GM18870 (cell line): Measurements from ENCODE around the gene DMTF1.
A peak's percentile ranks its signal among the peaks of the same experiment; 100 is the strongest.
"Not testable (repeated sequence)": the region's sequence is repeated elsewhere in the genome, so short reads cannot be mapped to it uniquely, and the experiment has no call there.

Source experiments
- ATAC-seq: cut with Tn5 transposase; IDR thresholded peaks from one replicate; pipeline ENCODE4 v1.9.1; 2021; ENCODE audit warnings: moderate library complexity; ENCODE audit not compliant: unreplicated experiment

DMTF1 gene

DNA sequence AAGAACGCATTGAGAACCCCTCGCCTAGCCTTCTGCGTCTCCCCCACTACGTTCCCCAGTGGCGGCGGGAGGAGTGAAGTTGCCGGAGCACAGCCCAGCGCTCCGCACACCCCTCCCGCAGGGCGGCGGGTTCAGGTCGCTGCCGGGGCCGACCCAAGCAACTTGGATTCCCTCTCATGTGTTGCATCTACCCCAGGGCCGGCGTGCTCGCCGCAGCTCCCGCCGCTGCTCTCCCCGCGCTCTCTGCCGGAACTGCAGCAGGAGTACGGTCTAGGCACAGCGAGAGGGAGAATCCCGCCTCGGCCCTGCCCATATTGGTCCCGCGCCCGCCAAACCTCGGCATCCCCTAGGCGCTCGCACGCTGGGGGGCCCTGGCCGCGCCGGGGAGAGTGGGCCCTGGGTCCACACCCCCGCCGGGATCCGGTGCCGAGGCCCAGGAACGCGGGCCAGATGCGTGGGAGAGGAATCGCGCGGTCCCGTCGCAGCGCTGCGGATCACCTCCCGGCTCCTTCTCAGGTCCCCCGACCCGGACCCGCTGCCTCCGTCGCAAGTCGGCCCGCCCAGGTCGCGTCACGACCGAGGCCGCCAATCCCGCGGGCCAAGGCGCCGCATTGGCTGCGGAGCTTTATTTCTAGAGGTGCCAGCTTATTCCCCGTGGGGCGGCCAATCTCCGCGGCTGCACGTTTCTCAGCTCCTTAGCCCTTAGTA lies 67.9 kb downstream of the DMTF1 start:
- peak; percentile 14 for ATAC-seq

DNA sequence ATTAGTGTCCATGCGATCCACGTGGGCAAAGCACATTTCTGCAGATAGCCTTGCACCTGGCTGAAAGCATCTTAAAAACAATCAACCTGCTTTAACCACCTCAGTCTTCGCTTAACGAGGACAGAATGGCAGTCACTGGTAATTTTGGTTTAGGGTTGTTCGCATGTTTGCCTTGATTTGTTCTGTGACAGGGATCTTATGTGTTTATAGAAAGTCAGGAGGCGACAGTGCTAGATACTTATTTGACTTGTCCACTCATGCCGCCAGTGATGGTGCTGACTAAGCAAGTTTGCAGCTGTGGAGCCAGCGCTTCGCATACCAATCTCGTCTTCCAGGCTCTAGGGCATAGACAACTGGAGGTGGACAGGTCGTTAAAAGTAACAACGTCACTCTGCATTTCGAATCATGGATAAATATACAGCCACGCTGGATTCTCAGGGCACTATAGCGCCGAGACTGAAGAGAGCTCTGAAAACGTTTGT lies 68.5 kb downstream of the DMTF1 start:
- no peak for ATAC-seq

DNA sequence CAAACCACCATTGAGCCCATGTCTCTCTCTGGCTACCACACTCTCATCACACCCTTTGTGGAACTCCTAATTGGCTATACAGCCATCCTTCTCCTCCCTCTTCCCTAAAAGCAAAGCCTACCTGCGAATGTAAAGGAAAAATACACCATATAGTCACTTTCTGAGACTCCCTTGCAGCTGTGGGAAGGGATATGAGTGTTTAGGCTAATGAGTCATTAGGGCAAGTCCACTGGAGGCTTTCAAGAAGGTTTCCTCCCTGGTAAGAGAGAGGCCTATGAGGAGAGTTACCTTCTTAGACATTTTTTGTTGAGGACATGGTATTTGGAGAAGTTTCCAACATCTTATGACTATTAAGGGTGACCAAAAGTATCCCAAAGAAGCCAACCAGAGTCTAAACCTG lies 71.4 kb downstream of the DMTF1 start:
- no peak for ATAC-seq

DNA sequence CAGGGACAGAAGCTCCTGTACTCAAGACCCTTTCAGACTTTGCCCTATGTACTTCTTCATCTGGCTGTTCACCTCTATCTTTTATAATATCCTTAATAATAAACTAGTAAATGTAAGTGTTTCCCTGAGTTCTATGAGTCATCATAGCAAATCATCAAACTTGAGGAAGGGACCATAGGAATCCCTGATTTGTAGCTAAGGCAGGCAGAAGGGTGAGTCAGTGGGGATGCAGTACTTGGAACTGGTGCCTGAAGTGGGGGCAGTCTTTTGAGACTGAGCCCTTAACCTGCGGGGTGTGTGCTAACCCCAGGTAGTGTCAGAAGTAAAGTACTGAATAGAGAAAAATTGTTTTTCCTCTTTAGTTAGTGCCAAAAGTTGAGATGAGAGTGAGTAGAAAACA lies 73.4 kb downstream of the DMTF1 start:
- no peak for ATAC-seq

DNA sequence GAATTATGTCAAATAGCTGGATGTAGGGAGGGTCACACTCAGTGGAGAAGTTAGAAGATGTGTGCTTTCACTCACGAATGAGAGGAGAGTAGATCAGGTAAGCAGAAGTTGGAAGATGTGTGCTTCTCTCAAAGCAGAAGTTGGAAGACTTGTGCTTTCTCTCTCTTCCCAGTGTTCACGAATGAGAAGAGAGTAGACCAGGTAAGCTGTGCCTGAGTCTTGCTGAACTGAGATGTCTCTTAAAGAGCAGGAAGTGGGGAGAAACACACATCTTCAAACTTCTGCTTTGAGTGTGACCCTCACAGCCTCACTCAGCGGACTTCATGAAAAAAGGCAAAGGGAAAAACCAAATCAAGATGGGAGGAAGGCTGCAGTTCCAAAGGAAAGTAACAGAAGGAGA lies 74.2 kb downstream of the DMTF1 start:
- no peak for ATAC-seq

DNA sequence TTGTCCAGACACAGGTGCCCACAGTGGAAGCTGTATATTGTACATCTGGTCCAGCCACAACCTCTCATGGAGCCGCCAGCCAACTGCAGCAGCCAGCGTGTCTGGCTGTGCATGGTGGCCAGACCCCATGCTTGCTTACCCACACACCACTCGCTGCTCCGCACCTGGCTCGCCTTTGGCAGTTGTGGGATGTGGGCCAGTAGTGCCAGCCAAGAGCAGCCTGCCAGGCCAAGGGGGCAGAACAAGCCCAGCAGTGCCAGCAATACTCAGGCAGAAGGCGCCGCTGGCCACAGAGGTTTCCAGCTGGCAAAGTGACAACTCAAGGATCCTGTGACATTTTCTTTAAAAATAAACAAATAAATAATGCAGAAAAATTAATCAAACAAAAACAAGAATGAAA lies 79.0 kb downstream of the DMTF1 start:
- no peak for ATAC-seq

DNA sequence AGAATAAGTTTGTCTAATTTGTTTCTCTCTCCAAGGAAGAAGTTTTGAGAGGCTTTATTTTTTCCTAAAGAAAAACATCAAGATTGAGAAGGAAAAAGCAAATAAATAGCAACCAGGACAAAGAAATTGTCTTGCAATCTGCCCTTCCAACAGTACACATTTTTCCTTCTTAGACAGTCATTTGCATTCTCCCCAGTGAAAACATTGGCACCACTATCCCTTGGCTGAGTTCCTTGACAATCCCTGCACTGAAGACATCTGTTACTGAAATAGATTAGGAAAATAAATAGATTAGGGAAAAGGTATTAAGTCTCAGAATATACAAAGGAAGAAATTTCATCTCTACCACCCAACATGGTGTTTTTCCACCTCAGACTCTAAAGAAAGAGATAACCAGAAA lies 79.5 kb downstream of the DMTF1 start:
- ATAC-seq, result no peak

DNA sequence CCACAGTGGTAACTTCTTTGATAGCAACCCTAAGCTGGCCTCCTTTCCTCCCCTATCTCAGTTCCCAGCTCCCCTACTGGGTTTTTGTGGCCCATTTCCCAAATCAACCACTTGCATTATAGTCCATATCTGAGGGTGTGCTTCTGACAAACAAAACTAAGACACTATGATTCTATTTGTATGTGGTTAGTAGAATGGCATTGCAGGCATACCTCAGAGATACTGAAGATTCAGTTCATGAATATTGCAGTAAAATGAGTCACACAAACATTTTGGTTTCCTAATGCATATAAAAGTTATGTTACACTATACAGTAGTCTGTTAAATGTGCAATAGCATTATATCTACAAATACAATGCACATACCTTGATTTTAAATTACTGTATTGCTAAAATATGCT lies 82.7 kb downstream of the DMTF1 start:
- ATAC-seq, result no peak

DNA sequence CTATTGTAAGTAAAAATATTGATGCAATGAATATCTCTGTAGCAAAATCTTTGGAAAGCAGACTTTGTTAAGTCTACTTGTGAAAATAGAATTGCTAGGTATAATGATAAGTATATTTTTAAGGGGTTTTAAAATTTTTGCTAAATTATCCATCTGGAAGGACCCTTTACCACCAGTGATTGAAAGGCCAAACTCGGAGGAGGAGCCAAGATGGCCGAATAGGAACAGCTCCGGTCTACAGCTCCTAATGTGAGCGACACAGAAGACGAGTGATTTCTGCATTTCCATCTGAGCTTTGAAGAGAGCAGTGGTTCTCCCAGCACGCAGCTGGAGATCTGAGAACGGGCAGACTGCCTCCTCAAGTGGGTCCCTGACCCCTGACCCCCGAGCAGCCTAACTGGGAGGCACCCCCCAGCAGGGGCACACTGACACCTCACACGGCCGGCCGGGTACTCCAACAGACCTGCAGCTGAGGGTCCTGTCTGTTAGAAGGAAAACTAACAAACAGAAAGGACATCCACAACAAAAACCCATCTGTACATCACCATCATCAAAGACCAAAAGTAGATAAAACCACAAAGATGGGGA lies 86.3 kb downstream of the DMTF1 start:
- ATAC-seq, result not testable (repeated sequence)

DNA sequence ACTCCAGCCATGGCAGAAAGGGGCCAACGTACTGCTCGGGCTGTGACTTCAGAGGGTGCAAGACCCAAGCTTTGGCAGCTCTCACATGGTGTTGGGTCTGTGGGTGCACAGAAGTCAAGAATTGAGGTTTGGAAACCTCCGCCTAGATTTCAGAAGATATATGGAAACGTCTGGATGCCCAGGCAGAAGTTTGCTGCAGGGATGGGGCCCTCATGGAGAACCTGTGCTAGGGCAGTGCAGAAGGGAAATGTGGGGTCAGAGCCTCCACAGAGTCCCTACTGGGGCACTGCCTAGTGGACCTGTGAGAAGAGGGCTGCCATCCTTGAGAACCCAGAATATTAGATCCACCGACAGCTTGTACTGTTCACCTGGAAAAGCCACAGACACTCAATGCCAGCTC lies 93.4 kb downstream of the DMTF1 start:
- not testable (repeated sequence) for ATAC-seq
